ENCODE data around the gene SHISA8. TPM values are rescaled to one million over a fixed set of nuclear protein-coding genes. Genes with fewer than 3 reads are reported as not detected.
A peak's percentile ranks its signal among the peaks of the same experiment; 100 is the strongest.

Gene SHISA8
- total RNA-seq, 1 donor from 2014 or later = 0.22 TPM

DNA sequence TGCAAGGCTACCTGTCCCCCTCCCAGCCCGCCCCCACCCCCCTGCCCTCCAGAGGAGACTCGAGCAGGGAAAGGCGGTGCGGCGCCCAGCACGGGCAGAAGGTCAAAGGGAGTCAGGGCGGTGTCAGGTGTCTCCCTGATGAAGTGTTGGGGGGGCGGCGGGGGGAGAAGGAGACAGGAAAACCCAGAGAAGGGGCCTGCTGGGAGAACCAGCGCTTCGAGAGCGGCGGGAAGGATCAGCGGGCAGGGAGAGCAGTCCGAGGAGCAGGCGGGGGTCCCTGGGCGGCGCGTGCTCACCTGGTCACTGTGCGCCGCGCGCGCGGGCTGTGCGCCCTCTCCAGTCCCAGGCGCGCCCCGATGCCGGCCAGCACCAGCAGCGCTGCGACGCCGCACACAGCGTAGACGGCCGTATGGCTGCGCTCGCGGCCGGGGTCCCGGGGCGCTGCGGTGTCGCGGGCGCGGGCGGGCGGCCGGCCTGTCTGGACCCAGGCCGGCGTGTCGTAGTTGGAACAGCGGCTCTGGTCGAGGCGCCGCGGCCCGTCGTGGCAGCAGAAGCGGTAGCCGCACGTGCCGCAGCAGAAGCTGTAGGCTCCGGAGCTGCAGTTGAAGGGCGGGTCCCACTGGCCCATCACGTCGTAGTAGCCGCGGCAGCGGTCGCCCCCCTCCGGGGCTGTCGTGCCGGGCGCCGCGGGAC is 886 bp downstream of the SHISA8 start:
- no peak overlapping the region for H3K27ac Mint-ChIP-seq
- peaks cover 66% of the 10 kb centered on the region for H3K27me3 Mint-ChIP-seq
- peaks cover 4% of the 10 kb centered on the region for H3K4me1 Mint-ChIP-seq (ENCODE audit: unreplicated experiment)
- DNase-seq (ENCODE audit: extremely low spot score, unreplicated experiment) = no peak
- no peak overlapping the region for H3K4me3 Mint-ChIP-seq
- TF ChIP-seq, protein P1, sequence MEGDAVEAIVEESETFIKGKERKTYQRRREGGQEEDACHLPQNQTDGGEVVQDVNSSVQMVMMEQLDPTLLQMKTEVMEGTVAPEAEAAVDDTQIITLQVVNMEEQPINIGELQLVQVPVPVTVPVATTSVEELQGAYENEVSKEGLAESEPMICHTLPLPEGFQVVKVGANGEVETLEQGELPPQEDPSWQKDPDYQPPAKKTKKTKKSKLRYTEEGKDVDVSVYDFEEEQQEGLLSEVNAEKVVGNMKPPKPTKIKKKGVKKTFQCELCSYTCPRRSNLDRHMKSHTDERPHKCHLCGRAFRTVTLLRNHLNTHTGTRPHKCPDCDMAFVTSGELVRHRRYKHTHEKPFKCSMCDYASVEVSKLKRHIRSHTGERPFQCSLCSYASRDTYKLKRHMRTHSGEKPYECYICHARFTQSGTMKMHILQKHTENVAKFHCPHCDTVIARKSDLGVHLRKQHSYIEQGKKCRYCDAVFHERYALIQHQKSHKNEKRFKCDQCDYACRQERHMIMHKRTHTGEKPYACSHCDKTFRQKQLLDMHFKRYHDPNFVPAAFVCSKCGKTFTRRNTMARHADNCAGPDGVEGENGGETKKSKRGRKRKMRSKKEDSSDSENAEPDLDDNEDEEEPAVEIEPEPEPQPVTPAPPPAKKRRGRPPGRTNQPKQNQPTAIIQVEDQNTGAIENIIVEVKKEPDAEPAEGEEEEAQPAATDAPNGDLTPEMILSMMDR (conservative IDR thresholded peaks at IDR 0.05) = no peak
- H3K36me3 Mint-ChIP-seq = no peaks in the 10 kb centered on the region
- no peaks in the 10 kb centered on the region for H3K9me3 Mint-ChIP-seq

DNA sequence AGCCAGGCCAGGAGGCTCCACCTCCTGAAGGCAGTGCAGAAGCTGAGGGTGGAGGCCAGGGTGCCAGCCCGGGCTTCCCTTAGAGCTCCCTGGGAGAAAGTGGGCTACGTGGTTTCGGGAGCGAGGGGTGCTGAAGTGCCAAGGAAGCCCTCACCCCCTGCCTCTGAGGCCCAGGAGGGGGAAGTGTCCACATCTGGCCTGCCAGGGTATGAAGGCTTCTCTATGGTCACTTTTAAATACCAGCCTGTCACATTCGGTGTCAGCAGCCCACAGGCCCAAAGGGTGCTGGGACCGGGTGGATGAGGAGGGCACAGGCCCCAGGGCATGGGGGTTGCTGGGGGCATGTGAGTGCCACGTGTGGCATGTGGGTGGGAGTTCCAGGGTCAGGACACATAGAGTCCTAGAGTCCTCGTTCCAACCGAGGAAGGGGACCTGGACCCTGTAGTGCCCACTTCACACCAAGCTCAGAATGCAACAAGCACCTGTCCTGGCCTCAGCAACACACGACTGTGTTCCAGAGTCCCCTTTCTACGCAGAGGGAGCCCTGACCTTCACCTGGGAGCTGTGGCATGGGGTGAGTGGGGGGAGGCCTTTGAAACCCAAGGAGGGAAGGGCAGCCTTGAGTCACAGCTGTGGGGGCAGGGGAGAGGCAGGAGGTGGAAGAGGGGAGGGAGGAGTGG is 1.7 kb downstream of the SHISA8 start:
- peaks cover 63% of the 10 kb centered on the region for H3K27me3 Mint-ChIP-seq
- H3K36me3 Mint-ChIP-seq = no peaks in the 10 kb centered on the region
- no peak for DNase-seq (ENCODE audit: extremely low spot score, unreplicated experiment)
- peaks cover 2% of the 10 kb centered on the region for H3K4me1 Mint-ChIP-seq (ENCODE audit: unreplicated experiment)
- H3K27ac Mint-ChIP-seq = no peak overlapping the region
- H3K9me3 Mint-ChIP-seq = no peaks in the 10 kb centered on the region
- TF ChIP-seq, protein P1 (conservative IDR thresholded peaks at IDR 0.05) = no peak
- H3K4me3 Mint-ChIP-seq = peak overlapping the region; percentile 69

DNA sequence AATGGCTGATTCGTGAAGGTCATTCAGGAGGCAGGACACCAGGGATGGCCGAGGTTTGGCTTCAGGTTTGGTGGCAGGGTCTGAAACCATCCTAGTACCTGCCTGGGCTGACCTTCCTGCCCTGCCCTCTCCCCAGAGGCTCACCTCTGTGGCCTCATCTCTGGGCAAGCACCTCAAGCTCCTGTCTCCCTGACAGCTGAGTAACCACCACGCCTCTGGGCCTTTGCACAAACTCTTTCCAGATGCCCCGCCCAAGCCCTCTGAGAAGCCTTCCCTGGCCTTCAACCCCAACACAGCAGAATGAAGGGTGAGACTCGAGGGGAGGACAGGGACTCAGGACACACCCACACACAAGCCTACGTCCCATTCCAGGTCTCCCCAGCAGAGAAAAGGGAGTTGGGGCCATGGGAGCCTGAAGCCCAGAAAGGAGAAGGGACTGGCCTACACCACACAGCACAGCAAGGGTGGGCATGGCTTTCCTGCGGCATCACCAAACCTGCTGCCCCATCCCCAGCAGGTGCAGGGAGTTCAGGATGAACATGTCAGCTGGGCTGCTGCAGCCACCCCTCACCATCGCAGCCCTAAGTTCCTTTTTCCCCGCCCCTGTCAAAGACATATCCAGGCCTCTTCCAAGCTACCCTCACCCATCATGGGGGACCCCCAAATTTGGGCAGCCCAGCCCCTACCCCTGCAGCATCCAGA is 2.4 kb downstream of the SHISA8 start:
- no peaks in the 10 kb centered on the region for H3K9me3 Mint-ChIP-seq
- H3K4me3 Mint-ChIP-seq = peak overlapping the region; percentile 41
- H3K27me3 Mint-ChIP-seq = peaks cover 58% of the 10 kb centered on the region
- no peak for DNase-seq (ENCODE audit: extremely low spot score, unreplicated experiment)
- TF ChIP-seq, protein P1 (conservative IDR thresholded peaks at IDR 0.05) = no peak
- no peaks in the 10 kb centered on the region for H3K36me3 Mint-ChIP-seq
- no peaks in the 10 kb centered on the region for H3K4me1 Mint-ChIP-seq (ENCODE audit: unreplicated experiment)
- no peak overlapping the region for H3K27ac Mint-ChIP-seq

DNA sequence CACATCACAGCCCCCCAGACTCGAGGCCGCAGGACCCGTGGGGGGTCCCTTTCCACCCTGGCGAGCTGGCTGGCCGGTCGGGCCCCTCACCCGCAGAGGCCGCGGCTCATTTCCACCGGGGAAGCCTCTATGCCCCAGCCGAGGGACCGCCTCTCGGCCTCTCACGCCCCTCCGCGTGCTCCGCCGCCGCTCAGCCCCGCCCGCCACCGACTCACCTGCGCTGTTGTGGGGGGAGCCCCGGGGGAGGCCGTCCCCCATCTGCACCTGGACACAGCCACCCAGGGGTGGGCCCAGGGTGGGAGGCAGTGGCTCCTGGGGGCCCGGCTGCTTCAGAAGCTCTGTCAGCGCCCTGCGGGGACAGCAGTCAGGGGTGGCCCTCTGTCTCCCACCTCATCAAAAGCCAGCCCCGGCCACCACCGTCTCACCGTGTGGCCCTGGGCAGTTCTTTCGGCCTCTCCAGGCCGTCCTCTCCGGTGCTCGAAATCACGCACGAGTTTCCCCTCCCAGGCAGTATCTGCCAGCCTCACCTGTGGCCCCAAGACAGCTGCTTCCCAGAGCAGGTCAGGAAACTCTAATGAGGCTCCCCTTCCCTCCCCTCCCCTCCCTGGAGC is 3.8 kb downstream of the SHISA8 start:
- Mint-ChIP-seq H3K36me3 (no peaks in the 10 kb centered on the region), H3K9me3 (no peaks in the 10 kb centered on the region), H3K4me1 (ENCODE audit: unreplicated experiment) (no peaks in the 10 kb centered on the region), H3K27me3 (peaks cover 44% of the 10 kb centered on the region), H3K4me3 (peak overlapping the region; percentile 54), H3K27ac (no peak overlapping the region)
- no peak for DNase-seq (ENCODE audit: extremely low spot score, unreplicated experiment)
- TF ChIP-seq, protein P1 (conservative IDR thresholded peaks at IDR 0.05) = no peak

DNA sequence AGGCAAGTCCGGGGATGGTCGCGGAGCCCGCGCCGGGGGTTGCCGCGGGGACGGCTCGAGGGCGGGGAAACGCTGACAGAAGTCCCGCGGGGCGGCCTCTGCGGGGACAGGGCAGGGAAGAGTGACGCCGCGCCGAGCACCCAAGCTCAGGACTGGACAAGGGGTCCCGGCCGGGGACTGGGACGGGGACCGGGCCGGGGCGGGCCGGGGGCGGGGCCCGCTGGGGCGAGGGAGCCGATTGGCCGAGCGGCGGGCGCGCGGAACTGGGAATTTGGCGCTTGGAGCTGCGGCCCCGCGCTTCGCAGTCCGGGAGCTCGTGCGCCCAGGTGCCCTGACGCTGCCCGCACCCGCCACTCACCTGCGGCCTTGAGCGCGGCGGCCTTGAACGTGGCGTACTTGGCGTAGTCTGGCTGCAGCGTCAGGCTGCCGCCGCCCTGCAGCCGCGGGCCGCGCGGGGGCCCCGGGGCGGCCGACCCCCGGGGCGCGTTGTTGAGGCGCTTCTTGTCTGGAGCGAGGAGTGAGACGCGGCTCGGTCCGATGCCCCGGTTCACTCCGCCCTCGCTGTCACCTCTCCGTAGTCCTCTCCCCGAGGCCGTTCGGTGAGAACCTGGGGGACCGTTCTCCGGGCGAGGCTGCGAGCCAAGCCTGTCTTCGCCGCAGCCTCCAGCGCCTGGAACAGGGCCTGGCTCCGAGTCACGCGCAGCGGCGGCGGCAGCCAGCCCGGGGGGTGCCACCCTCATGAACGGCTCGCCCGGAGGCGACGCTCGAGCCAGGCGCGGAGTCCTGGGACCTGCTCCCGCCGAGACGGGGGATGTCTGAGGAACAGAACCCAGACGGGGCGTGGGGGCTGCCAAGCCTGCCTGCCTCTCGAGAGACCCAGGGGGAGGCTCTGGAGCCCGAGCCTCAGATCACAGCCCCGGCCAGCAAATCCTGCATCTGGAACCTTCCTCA is 4.5 kb downstream of the SHISA8 start:
- Mint-ChIP-seq H3K4me1 (ENCODE audit: unreplicated experiment) (no peaks in the 10 kb centered on the region), H3K27ac (no peak overlapping the region), H3K27me3 (peaks cover 36% of the 10 kb centered on the region), H3K4me3 (no peak overlapping the region), H3K9me3 (no peaks in the 10 kb centered on the region), H3K36me3 (peaks cover 5% of the 10 kb centered on the region)
- DNase-seq (ENCODE audit: extremely low spot score, unreplicated experiment) = no peak
- TF ChIP-seq, protein P1 (conservative IDR thresholded peaks at IDR 0.05) = no peak

Data from type B pancreatic cell (in vitro differentiated cells).